H1 (cell line): ENCODE data around the gene CACNA1D. TPM values are rescaled to one million over a fixed set of nuclear protein-coding genes. Genes with fewer than 3 reads are reported as not detected.

Experiments used
- CTCF ChIA-PET: fragments of 300-600 bp; sonication (Branson Sonifier 250); formaldehyde crosslinking; loops from one replicate; lab custom pipeline; 2021; ENCODE audit not compliant: partially characterized antibody; lab: Charles Lee
- POLR2A ChIA-PET: fragments of 300-600 bp; sonication (Branson Sonifier 250); formaldehyde crosslinking; loops from one replicate; lab custom pipeline; 2021; ENCODE audit warnings: inconsistent platforms; ENCODE audit not compliant: partially characterized antibody; lab: Charles Lee
- DNase-seq, 2 experiments: peaks; one replicate each; pipeline versions ENCODE4 v3.0.0 to v3.0.0-alpha.2; 2010 to 2022; ENCODE audit warnings: low spot score in 2 of 2, low read depth in 1 of 2, mixed read lengths in 1 of 2
- FAIRE-seq: peaks from 2 replicates; lab custom pipeline; 2011; peaks lifted over from hg19 to GRCh38; lab: Jason Lieb, UNC
- H2AFZ ChIP-seq: 2 replicates; pipeline ENCODE4 v1.8.1; 2012; ENCODE audit warnings: low read length, inconsistent platforms
- H2AK5ac ChIP-seq: 2 replicates; pipeline ENCODE4 v1.6.1; 2013; ENCODE audit warnings: low read depth, low read length
- H2BK120ac ChIP-seq: replicated peaks from 2 replicates; pipeline ENCODE3; 2013; ENCODE audit warnings: low read depth, low read length, inconsistent platforms
- H2BK12ac ChIP-seq: 2 replicates; pipeline ENCODE4 v1.6.1; 2013; ENCODE audit warnings: low read depth, low read length
- H2BK15ac ChIP-seq: 2 replicates; pipeline ENCODE4 v1.6.1; 2013; ENCODE audit warnings: low read length
- H2BK20ac ChIP-seq: 2 replicates; pipeline ENCODE4 v1.6.1; 2013; ENCODE audit warnings: low read length
- H2BK5ac ChIP-seq: 2 replicates; pipeline ENCODE4 v1.6.1; 2013; ENCODE audit warnings: low read depth, low read length
- H3K14ac ChIP-seq: 2 replicates; pipeline ENCODE4 v1.6.1; 2013; ENCODE audit warnings: inconsistent platforms; ENCODE audit not compliant: insufficient read length
- H3K18ac ChIP-seq: 2 replicates; pipeline ENCODE4 v1.6.1; 2013; ENCODE audit warnings: low read length; ENCODE audit errors: extremely low read depth
- H3K23ac ChIP-seq: 2 replicates; pipeline ENCODE4 v1.6.1; 2013; ENCODE audit warnings: inconsistent platforms; ENCODE audit not compliant: insufficient read length
- H3K23me2 ChIP-seq: 2 replicates; pipeline ENCODE4 v1.6.1; 2013; ENCODE audit warnings: low read depth, low read length
- H3K27ac ChIP-seq: 2 replicates; pipeline ENCODE4 v1.6.1; 2011; ENCODE audit warnings: low read depth, low read length, inconsistent platforms
- H3K27me3 ChIP-seq, 4 experiments: replicated peaks in 1 of 4; 1 replicate in 1 of 4; 2 replicates in 3 of 4; pipeline versions ENCODE4 v1.6.1 to v1.8.1; 2011 to 2013; ENCODE audit warnings: low read length in 3 of 4, mild to moderate bottlenecking in 3 of 4, inconsistent platforms in 2 of 4, mixed read lengths in 2 of 4, moderate library complexity in 1 of 4; ENCODE audit not compliant: control insufficient read depth in 3 of 4, insufficient read depth in 3 of 4; ENCODE audit errors: extremely low read depth in 1 of 4
- H3K36me3 ChIP-seq, 4 experiments: 2 replicates each; pipeline versions ENCODE4 v1.6.1 to v1.8.1; 2011 to 2013; ENCODE audit warnings: mild to moderate bottlenecking in 4 of 4, low read length in 3 of 4, moderate library complexity in 2 of 4, control low read depth in 1 of 4, inconsistent platforms in 1 of 4; ENCODE audit not compliant: insufficient read depth in 4 of 4, control insufficient read depth in 2 of 4
- H3K4ac ChIP-seq: replicated peaks from 2 replicates; pipeline ENCODE3; 2013; ENCODE audit warnings: low read length, low read depth, mixed read lengths, inconsistent platforms; ENCODE audit not compliant: insufficient read length
- H3K4me1 ChIP-seq, 4 experiments: replicated peaks in 1 of 4; 1 replicate in 1 of 4; 2 replicates in 3 of 4; pipeline versions ENCODE4 v1.6.1 to v1.8.1; 2011 to 2013; ENCODE audit warnings: low read length in 3 of 4, inconsistent platforms in 2 of 4, mixed read lengths in 1 of 4; ENCODE audit not compliant: insufficient read depth in 4 of 4, control insufficient read depth in 3 of 4
- H3K4me2 ChIP-seq, 2 experiments: 2 replicates each; pipeline versions ENCODE4 v1.6.1 to v1.8.1; 2011 to 2013; ENCODE audit warnings: low read depth in 2 of 2, low read length in 2 of 2, control low read depth in 1 of 2, inconsistent platforms in 1 of 2, mild to moderate bottlenecking in 1 of 2; ENCODE audit not compliant: insufficient read depth in 1 of 2
- H3K4me3 ChIP-seq, 4 experiments: fragments of 200-600, 300-600 bp in 1 of 4; sonication (generic), shearing (Covaris generic), sonication (Bioruptor Twin) in 1 of 4; 2 replicates each; pipeline versions ENCODE4 v1.5.1 to v1.8.1; 2011 to 2016; ENCODE audit warnings: low read length in 4 of 4, low read depth in 3 of 4, control low read depth in 2 of 4, inconsistent platforms in 2 of 4, mild to moderate bottlenecking in 2 of 4, mixed read lengths in 1 of 4, moderate library complexity in 1 of 4; ENCODE audit not compliant: insufficient read depth in 2 of 4; ENCODE audit errors: extremely low read depth in 1 of 4
- H3K56ac ChIP-seq: replicated peaks from 2 replicates; pipeline ENCODE3; 2013; ENCODE audit warnings: low read depth, mild to moderate bottlenecking, mixed read lengths, low read length, inconsistent platforms; ENCODE audit not compliant: insufficient read length
- H3K79me1 ChIP-seq: 2 replicates; pipeline ENCODE4 v1.6.1; 2013; ENCODE audit warnings: low read depth, low read length, control low read depth
- H3K79me2 ChIP-seq, 2 experiments: 2 replicates each; pipeline versions ENCODE4 v1.6.1 to v1.8.1; 2012 to 2013; ENCODE audit warnings: low read length in 2 of 2, mild to moderate bottlenecking in 2 of 2, inconsistent platforms in 1 of 2; ENCODE audit not compliant: insufficient read depth in 2 of 2, control insufficient read depth in 1 of 2
- H3K9ac ChIP-seq, 4 experiments: replicated peaks in 1 of 4; 1 replicate in 1 of 4; 2 replicates in 3 of 4; pipeline versions ENCODE4 v1.6.1 to v1.8.1; 2011 to 2013; ENCODE audit warnings: low read depth in 3 of 4, low read length in 3 of 4, control low read depth in 2 of 4, mild to moderate bottlenecking in 2 of 4, moderate library complexity in 2 of 4, inconsistent platforms in 1 of 4; ENCODE audit errors: extremely low read depth in 1 of 4
- H3K9me3 ChIP-seq, 2 experiments: 2 replicates each; pipeline versions ENCODE4 v1.6.1 to v1.8.1; 2012 to 2013; ENCODE audit warnings: mild to moderate bottlenecking in 2 of 2, moderate library complexity in 2 of 2, control low read depth in 1 of 2, inconsistent platforms in 1 of 2, low read depth in 1 of 2, low read length in 1 of 2, mixed read lengths in 1 of 2; ENCODE audit not compliant: insufficient read depth in 2 of 2
- H4K20me1 ChIP-seq, 2 experiments: replicated peaks in 1 of 2; 2 replicates each; pipeline versions ENCODE3 to v1.8.1; 2011 to 2013; ENCODE audit warnings: inconsistent platforms in 2 of 2, low read length in 2 of 2, mild to moderate bottlenecking in 1 of 2; ENCODE audit not compliant: insufficient read depth in 2 of 2, control insufficient read depth in 1 of 2
- H4K5ac ChIP-seq: 2 replicates; pipeline ENCODE4 v1.6.1; 2013; ENCODE audit warnings: low read length, low read depth, mixed read lengths, inconsistent platforms; ENCODE audit not compliant: insufficient read length
- H4K8ac ChIP-seq: 2 replicates; pipeline ENCODE4 v1.8.0; 2013; ENCODE audit warnings: mild to moderate bottlenecking, moderate library complexity, low read length, inconsistent platforms; ENCODE audit not compliant: insufficient read depth; ENCODE audit errors: extremely low read depth
- H4K91ac ChIP-seq: replicated peaks from 2 replicates; pipeline ENCODE3; 2013; ENCODE audit warnings: low read length, mixed read lengths, inconsistent platforms; ENCODE audit not compliant: insufficient read length
- FOSL1 ChIP-seq: IDR thresholded peaks from 2 replicates; pipeline ENCODE4 v1.6.1; 2011; ENCODE audit warnings: mild to moderate bottlenecking, low read depth, low read length, moderate library complexity; ENCODE audit not compliant: insufficient read depth
- NANOG ChIP-seq: IDR thresholded peaks from 2 replicates; pipeline ENCODE4 v1.6.1; 2011; ENCODE audit warnings: low read length, low read depth, mild to moderate bottlenecking, inconsistent platforms; ENCODE audit not compliant: insufficient read depth, poor library complexity, severe bottlenecking
- POU5F1 ChIP-seq: IDR thresholded peaks from 2 replicates; pipeline ENCODE4 v1.6.1; 2011; ENCODE audit warnings: low read depth, mild to moderate bottlenecking, low read length, moderate library complexity
- ZNF274 ChIP-seq: IDR thresholded peaks from 2 replicates; pipeline ENCODE4 v1.7.0; 2012; ENCODE audit warnings: low read length, borderline replicate concordance; ENCODE audit errors: extremely low read depth
- WGBS, 2 experiments: shearing (Covaris generic) in 1 of 2; methylation state at CpG; one replicate each; pipeline versions ENCODE4 v1.1.6 to v1.1.7; 2013 to 2015; ENCODE audit warnings: low lambda C conversion rate in 2 of 2, mixed read lengths in 2 of 2, inconsistent platforms in 1 of 2, low coverage in 1 of 2, missing lambda C conversion rate in 1 of 2; ENCODE audit not compliant: insufficient replicate concordance in 2 of 2, insufficient coverage in 1 of 2, insufficient read length in 1 of 2; ENCODE audit errors: extremely low coverage in 1 of 2, missing lambda C conversion rate in 1 of 2; 5-methylcytosine and 5-hydroxymethylcytosine counted together
- polyA plus RNA-seq, 7 experiments: library from polyadenylated mRNA; depleted of rRNA in 3 of 7; stranded (reverse) in 5 of 7; unstranded in 2 of 7; fragments of >200 nt in 5 of 7; fragments of 200-250 nt in 2 of 7; gene quantifications; 1 replicate in 5 of 7; 2 replicates in 1 of 7; 4 replicates in 1 of 7; pipeline versions ENCODE4 v1.2.1 to v1.2.3, GENCODE V29; 2011 to 2013; ENCODE audit warnings: missing spikeins in 2 of 7, mixed read lengths in 2 of 7
- total RNA-seq: library from RNA; stranded (reverse); fragmentation: NEBNext Ultra II Directional; extraction: Animal tissue kit (Norgen Biotek cat#: 25700); gene quantifications from 2 replicates; pipeline ENCODE4 v1.2.1, GENCODE V29; 2021

CACNA1D gene
- total and polyA plus RNA-seq, 2 of the 8 experiments (the other 6 are each of a cell fraction or from before 2014, with no cell fraction given) = 2.0 to 2.9 TPM

GRCh38 chr3:53551324-53551723, 56.9 kb downstream of the CACNA1D start:
- Histone ChIP-seq H3K79me1 (no peaks in the 10 kb centered on the region), H3K9ac (no peak overlapping the region), H2AK5ac (no peak overlapping the region), H3K27me3 (no peaks in the 10 kb centered on the region), H3K18ac (no peak overlapping the region), H4K5ac (no peak overlapping the region), H3K4ac (no peak overlapping the region), H3K4me1 (no peaks in the 10 kb centered on the region; a peak in 2 of 7 replicates), H3K27ac (no peak overlapping the region), H4K8ac (no peak overlapping the region), H3K4me2 (no peak overlapping the region), H3K56ac (no peak overlapping the region), H2BK5ac (no peak overlapping the region), H2AFZ (no peak overlapping the region), H2BK12ac (no peak overlapping the region), H3K23ac (no peak overlapping the region), H2BK120ac (no peak overlapping the region), H4K20me1 (no peaks in the 10 kb centered on the region), H3K23me2 (no peaks in the 10 kb centered on the region), H2BK20ac (no peak overlapping the region), H2BK15ac (no peak overlapping the region), H4K91ac (no peak overlapping the region), H3K4me3 (no peak overlapping the region), H3K79me2 (no peaks in the 10 kb centered on the region), H3K36me3 (no peaks in the 10 kb centered on the region), H3K9me3 (no peaks in the 10 kb centered on the region), H3K14ac (no peak overlapping the region)
- FAIRE-seq = no peak
- ChIA-PET CTCF (no interaction called here), POLR2A (no interaction called here)
- no peak for DNase-seq
- no peak for TF ChIP-seq FOSL1
- no peak for TF ChIP-seq NANOG
- TF ChIP-seq ZNF274 = no peak
- no peak for TF ChIP-seq POU5F1
- WGBS, 2 experiments = 91% methylated on average over 7 of the region's 7 CpGs; no CpG with 5 or more reads in 1 of the 2 experiments
